ENCODE data around the gene GPR156.

- TF ChIP-seq CTCF (conservative IDR thresholded peaks at IDR 0.05) = no peak
- no peak for TF ChIP-seq ZFX (IDR thresholded peaks at IDR 0.05)
Measured at GRCh38 chr3:120173056-120173675, 111.9 kb downstream of the GPR156 start.
